ENCODE measurements around the gene HMCES. TPM values are rescaled to one million over a fixed set of nuclear protein-coding genes. Genes with fewer than 3 reads are reported as not detected.
"Not testable (repeated sequence)": the region's sequence is repeated elsewhere in the genome, so short reads cannot be mapped to it uniquely, and the experiment has no call there.

The HMCES gene
- total RNA-seq, 1 donor from 2014 or later = 70.7 TPM

- H3K4me3 Mint-ChIP-seq (ENCODE audit: low read depth) = no peak overlapping the region
- no peak for DNase-seq (ENCODE audit: low spot score)
- intact Hi-C loops (cut with micrococcal nuclease) = no loop called here
- no peak overlapping the region for H3K27ac Mint-ChIP-seq
- H3K9me3 Mint-ChIP-seq = no peaks in the 10 kb centered on the region
- peaks cover 81% of the 10 kb centered on the region for H3K36me3 Mint-ChIP-seq (ENCODE audit: low read depth)
- H3K27me3 Mint-ChIP-seq (ENCODE audit: low read depth) = no peaks in the 10 kb centered on the region
- H3K4me1 Mint-ChIP-seq (ENCODE audit: low read depth) = no peaks in the 10 kb centered on the region
Observed at GRCh38 chr3:129263161-129263910, 15.3 kb upstream of the HMCES start.

GRCh38 chr3:129264994-129265393 lies 13.7 kb upstream of the HMCES start:
- H3K27ac Mint-ChIP-seq; DNase-seq (ENCODE audit: low spot score): not testable (repeated sequence)
- H3K36me3 Mint-ChIP-seq (ENCODE audit: low read depth) = peaks cover 83% of the 10 kb centered on the region

DNA sequence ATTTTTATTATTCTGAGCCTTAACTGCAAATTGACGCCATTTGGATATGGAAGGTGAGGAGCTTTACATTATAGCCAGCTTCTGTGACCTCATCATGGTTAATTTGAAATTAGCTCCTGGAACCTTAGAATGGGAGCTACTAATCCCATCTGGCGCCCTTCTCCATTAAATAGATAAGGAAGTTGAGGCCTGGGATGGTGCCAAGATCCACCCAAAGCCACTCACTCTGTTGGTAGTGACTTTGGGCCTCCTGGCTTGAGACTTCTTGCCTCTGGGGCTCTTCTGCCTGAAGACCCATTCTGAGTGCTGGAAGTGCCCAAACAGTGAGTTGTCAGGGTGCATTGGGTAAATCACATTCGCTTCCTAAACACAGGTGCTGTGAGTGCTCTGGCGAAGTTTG lies 12.0 kb upstream of the HMCES start:
- Mint-ChIP-seq H3K4me1 (ENCODE audit: low read depth) (no peaks in the 10 kb centered on the region), H3K27ac (no peak overlapping the region), H3K27me3 (ENCODE audit: low read depth) (no peaks in the 10 kb centered on the region), H3K36me3 (ENCODE audit: low read depth) (peaks cover 83% of the 10 kb centered on the region), H3K9me3 (no peaks in the 10 kb centered on the region), H3K4me3 (ENCODE audit: low read depth) (no peak overlapping the region)
- intact Hi-C loops (cut with micrococcal nuclease) = no loop called here
- DNase-seq (ENCODE audit: low spot score) = no peak

More at GRCh38 chr3:129264994-129265393, 13.7 kb upstream of the HMCES start:
- H3K4me3 Mint-ChIP-seq (ENCODE audit: low read depth); H3K27me3 Mint-ChIP-seq (ENCODE audit: low read depth); H3K9me3 Mint-ChIP-seq; H3K4me1 Mint-ChIP-seq (ENCODE audit: low read depth); intact Hi-C loops (cut with micrococcal nuclease): not testable (repeated sequence)

GRCh38 chr3:129268396-129268795 lies 10.3 kb upstream of the HMCES start:
- DNase-seq (ENCODE audit: low spot score) = no peak
- Mint-ChIP-seq H3K27ac (no peak overlapping the region), H3K4me3 (ENCODE audit: low read depth) (no peak overlapping the region), H3K36me3 (ENCODE audit: low read depth) (peaks cover 80% of the 10 kb centered on the region), H3K9me3 (no peaks in the 10 kb centered on the region), H3K4me1 (ENCODE audit: low read depth) (no peaks in the 10 kb centered on the region), H3K27me3 (ENCODE audit: low read depth) (no peaks in the 10 kb centered on the region)
- intact Hi-C loops (cut with micrococcal nuclease) = no loop called here

DNA sequence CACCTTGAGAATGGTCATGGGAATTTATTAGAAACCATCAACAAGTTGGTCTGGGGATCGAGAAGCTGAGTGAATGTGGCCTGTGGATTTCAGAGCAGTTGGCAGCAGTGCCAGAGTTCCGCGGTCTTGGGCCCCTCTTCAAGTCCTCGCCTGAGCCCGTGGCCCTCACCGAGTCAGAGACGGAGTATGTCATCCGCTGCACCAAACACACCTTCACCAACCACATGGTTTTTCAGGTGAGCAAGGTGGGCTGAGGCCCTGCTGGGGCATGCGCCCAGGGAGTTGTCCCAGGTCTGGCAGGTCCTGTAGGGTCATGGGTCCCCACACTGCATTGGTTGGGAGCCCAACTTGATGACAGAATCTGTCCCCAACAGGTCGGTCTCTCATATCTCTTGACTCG lies 7.0 kb upstream of the HMCES start:
- peaks cover 4% of the 10 kb centered on the region for H3K4me1 Mint-ChIP-seq (ENCODE audit: low read depth)
- no peaks in the 10 kb centered on the region for H3K9me3 Mint-ChIP-seq
- intact Hi-C loops (cut with micrococcal nuclease) = no loop called here
- H3K27me3 Mint-ChIP-seq (ENCODE audit: low read depth) = no peaks in the 10 kb centered on the region
- peaks cover 85% of the 10 kb centered on the region for H3K36me3 Mint-ChIP-seq (ENCODE audit: low read depth)
- H3K27ac Mint-ChIP-seq = no peak overlapping the region
- no peak for DNase-seq (ENCODE audit: low spot score)
- H3K4me3 Mint-ChIP-seq (ENCODE audit: low read depth) = no peak overlapping the region

DNA sequence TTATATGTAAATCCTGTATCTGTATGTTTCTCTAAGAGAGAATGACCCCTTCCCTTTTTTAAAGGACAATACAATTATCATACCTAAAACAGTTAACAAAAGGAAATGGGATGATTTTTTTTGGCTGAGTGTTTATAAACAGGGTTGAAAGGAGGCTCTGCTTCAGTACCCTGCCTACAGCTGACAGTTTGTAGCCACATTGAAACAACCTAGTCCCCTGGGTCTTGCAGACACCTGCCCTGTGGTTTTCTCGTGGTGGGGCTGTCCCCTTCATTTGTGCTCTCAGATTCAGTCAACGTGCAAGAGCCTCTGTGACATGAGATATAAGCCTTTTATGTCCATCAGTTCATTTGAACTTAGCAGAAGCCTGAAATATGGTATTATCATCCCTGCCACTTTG lies 2.3 kb upstream of the HMCES start:
- no peaks in the 10 kb centered on the region for H3K27me3 Mint-ChIP-seq (ENCODE audit: low read depth)
- H3K36me3 Mint-ChIP-seq (ENCODE audit: low read depth) = peaks cover 70% of the 10 kb centered on the region
- H3K4me3 Mint-ChIP-seq (ENCODE audit: low read depth) = no peak overlapping the region
- H3K27ac Mint-ChIP-seq = no peak overlapping the region
- intact Hi-C loops (cut with micrococcal nuclease) = no loop called here
- peaks cover 24% of the 10 kb centered on the region for H3K4me1 Mint-ChIP-seq (ENCODE audit: low read depth)
- no peaks in the 10 kb centered on the region for H3K9me3 Mint-ChIP-seq
- DNase-seq (ENCODE audit: low spot score) = no peak

- intact Hi-C loops (cut with micrococcal nuclease) = loop anchor here (2.0 kb wide), 2 partner anchors 29 to 163 kb away; partner anchors contain the start of genes COPG1 and IFT122
- peaks cover 70% of the 10 kb centered on the region for H3K36me3 Mint-ChIP-seq (ENCODE audit: low read depth)
- H3K4me3 Mint-ChIP-seq (ENCODE audit: low read depth) = peak overlapping the region; percentile 86
- H3K27me3 Mint-ChIP-seq (ENCODE audit: low read depth) = no peaks in the 10 kb centered on the region
- no peak for DNase-seq (ENCODE audit: low spot score)
- H3K4me1 Mint-ChIP-seq (ENCODE audit: low read depth) = peaks cover 38% of the 10 kb centered on the region
- H3K9me3 Mint-ChIP-seq = no peaks in the 10 kb centered on the region
- peak overlapping the region; percentile 93 for H3K27ac Mint-ChIP-seq
Observed at GRCh38 chr3:129277829-129278271, 820 bp upstream of the HMCES start.

DNA sequence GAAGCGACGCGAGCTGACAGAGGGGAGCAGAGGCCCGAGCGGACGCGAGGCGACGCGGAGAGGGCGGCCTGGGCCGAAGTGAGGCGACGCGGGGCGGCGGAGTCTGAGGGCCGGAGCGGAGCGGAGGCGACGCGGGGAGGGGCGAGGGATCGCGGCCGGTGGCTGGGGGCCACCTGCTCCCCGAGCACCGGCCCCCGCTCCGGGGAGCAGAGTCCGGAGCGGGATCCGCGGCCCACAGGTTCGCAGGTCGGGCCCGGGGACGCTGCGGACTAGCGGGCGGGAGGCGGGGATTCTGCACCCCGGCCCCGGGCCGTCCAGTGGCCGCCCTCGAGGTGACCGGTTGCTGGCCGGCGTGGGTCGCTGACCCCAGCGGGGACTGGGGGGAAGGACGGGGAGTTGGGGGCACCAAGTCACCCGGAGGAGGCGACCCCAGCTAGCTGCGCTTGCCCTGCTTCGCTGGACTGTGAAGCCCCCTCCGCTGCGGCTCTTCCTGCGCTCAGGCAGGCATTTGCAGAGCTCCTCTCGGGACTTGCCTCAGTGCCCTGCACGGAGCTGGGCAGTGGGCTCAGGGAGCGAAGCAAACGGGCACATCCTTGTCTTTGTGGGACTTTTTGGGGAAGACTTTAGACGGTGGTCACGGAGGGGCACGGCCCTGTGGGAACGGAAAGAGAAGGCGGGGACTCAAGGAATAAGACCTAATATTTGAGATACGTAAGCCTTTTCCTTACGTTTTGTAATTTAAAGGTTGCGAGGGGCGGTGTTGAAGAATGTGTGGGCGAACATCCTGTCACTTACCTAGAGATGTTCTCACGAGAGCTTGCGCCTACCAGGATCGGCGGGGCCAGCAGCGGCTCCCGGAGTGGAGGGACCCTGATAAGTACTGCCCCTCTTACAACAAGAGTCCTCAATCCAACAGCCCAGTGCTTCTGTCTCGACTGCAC lies 566 bp downstream of the HMCES start:
- H3K4me1 Mint-ChIP-seq (ENCODE audit: low read depth) = peaks cover 45% of the 10 kb centered on the region
- peak; percentile 51 for DNase-seq (ENCODE audit: low spot score)
- H3K36me3 Mint-ChIP-seq (ENCODE audit: low read depth) = peaks cover 63% of the 10 kb centered on the region
- H3K4me3 Mint-ChIP-seq (ENCODE audit: low read depth) = peak overlapping the region; percentile 98
- H3K27ac Mint-ChIP-seq = peak overlapping the region; percentile 96
- intact Hi-C loops (cut with micrococcal nuclease) = loop anchor here (1.0 to 2.0 kb wide), 3 partner anchors 30 to 162 kb away; partner anchors contain the start of genes COPG1 and IFT122
- H3K9me3 Mint-ChIP-seq = no peaks in the 10 kb centered on the region
- H3K27me3 Mint-ChIP-seq (ENCODE audit: low read depth) = no peaks in the 10 kb centered on the region

GRCh38 chr3:129280183-129280582 lies 1.5 kb downstream of the HMCES start:
- intact Hi-C loops (cut with micrococcal nuclease) = no loop called here
- Mint-ChIP-seq H3K9me3 (no peaks in the 10 kb centered on the region), H3K4me1 (ENCODE audit: low read depth) (peaks cover 45% of the 10 kb centered on the region), H3K27ac (no peak overlapping the region), H3K27me3 (ENCODE audit: low read depth) (no peaks in the 10 kb centered on the region), H3K4me3 (ENCODE audit: low read depth) (peak overlapping the region; percentile 98), H3K36me3 (ENCODE audit: low read depth) (peaks cover 60% of the 10 kb centered on the region)
- DNase-seq (ENCODE audit: low spot score) = no peak

DNA sequence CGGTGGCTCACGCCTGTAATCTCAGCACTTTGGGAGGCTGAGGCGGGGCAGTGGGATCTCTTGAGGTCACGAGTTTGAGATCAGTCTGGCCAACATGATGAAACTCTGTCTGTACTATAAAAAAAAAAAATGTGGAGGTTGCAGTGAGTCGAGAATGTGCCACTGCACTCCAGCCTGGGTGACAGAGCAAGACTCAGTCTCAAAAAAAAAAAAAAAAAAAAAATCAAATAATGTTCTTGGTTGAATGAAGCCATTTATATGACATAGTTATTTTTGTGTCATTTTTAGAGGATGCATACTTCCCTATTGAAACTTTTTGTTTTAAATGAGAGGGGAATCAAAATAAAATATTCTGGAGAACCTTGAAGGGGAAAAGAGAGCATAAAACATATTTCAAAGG lies 3.1 kb downstream of the HMCES start:
- DNase-seq (ENCODE audit: low spot score) = no peak
- H3K4me3 Mint-ChIP-seq (ENCODE audit: low read depth) = peak overlapping the region; percentile 1
- intact Hi-C loops (cut with micrococcal nuclease) = loop anchor here (2.0 kb wide), 1 partner anchor 27 kb away; no protein-coding TSS in a partner anchor
- H3K4me1 Mint-ChIP-seq (ENCODE audit: low read depth) = peaks cover 40% of the 10 kb centered on the region
- H3K36me3 Mint-ChIP-seq (ENCODE audit: low read depth) = peaks cover 57% of the 10 kb centered on the region
- H3K27ac Mint-ChIP-seq = peak overlapping the region; percentile 60
- H3K27me3 Mint-ChIP-seq (ENCODE audit: low read depth) = no peaks in the 10 kb centered on the region
- no peaks in the 10 kb centered on the region for H3K9me3 Mint-ChIP-seq

GRCh38 chr3:129282727-129283327 lies 4.2 kb downstream of the HMCES start:
- no peaks in the 10 kb centered on the region for H3K9me3 Mint-ChIP-seq
- H3K27me3 Mint-ChIP-seq (ENCODE audit: low read depth) = no peaks in the 10 kb centered on the region
- no peak overlapping the region for H3K4me3 Mint-ChIP-seq (ENCODE audit: low read depth)
- peaks cover 55% of the 10 kb centered on the region for H3K36me3 Mint-ChIP-seq (ENCODE audit: low read depth)
- DNase-seq (ENCODE audit: low spot score) = no peak
- intact Hi-C loops (cut with micrococcal nuclease) = loop anchor here (2.0 kb wide), 1 partner anchor 26 kb away; no protein-coding TSS in a partner anchor
- H3K27ac Mint-ChIP-seq = peak overlapping the region; percentile 75
- H3K4me1 Mint-ChIP-seq (ENCODE audit: low read depth) = peaks cover 37% of the 10 kb centered on the region

DNA sequence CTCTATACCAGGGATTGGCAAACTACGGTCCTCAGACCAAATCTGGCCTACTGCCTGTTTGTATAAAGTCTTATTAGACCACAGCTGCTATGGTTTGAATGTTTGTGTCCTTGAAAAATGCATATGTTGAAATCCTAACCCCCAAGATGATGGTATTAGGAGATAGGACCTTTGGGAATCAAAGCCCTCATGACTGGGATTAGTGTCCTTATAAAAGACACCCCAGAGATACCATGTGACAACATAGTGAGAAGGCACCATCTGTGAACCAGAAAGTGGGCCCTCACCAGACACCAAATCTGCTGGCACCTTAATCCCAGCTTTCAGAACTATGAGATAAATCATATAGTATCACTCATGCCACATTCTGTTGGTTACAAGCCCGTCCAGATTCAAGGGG lies 7.4 kb downstream of the HMCES start:
- H3K4me3 Mint-ChIP-seq (ENCODE audit: low read depth) = no peak overlapping the region
- intact Hi-C loops (cut with micrococcal nuclease) = no loop called here
- H3K4me1 Mint-ChIP-seq (ENCODE audit: low read depth) = peaks cover 23% of the 10 kb centered on the region
- H3K27ac Mint-ChIP-seq = no peak overlapping the region
- H3K27me3 Mint-ChIP-seq (ENCODE audit: low read depth) = no peaks in the 10 kb centered on the region
- no peaks in the 10 kb centered on the region for H3K9me3 Mint-ChIP-seq
- DNase-seq (ENCODE audit: low spot score) = no peak
- H3K36me3 Mint-ChIP-seq (ENCODE audit: low read depth) = peaks cover 51% of the 10 kb centered on the region

All from activated T-helper 2 cell treated with anti-CD3 and anti-CD28 coated beads, Interferon-gamma antibody, Interleukin-2, Interleukin-4, amounts not matched to agents 10 μg/mL and 5 μg/mL and 100 μg/mL, durations not matched to agents 14 hours and 24 hours and 36 hours (primary cell).